HCT116 (cell line): ENCODE results near the gene SORCS2. TPM values are rescaled to one million over a fixed set of nuclear protein-coding genes. Genes with fewer than 3 reads are reported as not detected.

ENCODE experiments used
- ATAC-seq: fragments of 200-7000 bp; cut with Tn5 transposase; 2 replicates; pipeline ENCODE4 v1.9.1; 2020; ENCODE audit warnings: mild to moderate bottlenecking, moderate library complexity
- BruUV-seq: library from RNA; stranded (reverse); fragments of 400-500 nt; replicated peaks from 2 replicates; lab custom pipeline; 2021; lab: Mats Ljungman, UMichigan
- CTCF ChIA-PET: fragments of 300-600 bp; sonication (Branson Sonifier 250); formaldehyde crosslinking; loops from one replicate; lab custom pipeline; 2021; ENCODE audit warnings: antibody characterized with exemption; lab: Charles Lee
- POLR2A ChIA-PET: fragments of 300-600, 350-600 bp; sonication (Branson Sonifier 250); formaldehyde crosslinking; loops from one replicate; lab custom pipeline; 2021; ENCODE audit warnings: antibody characterized with exemption; lab: Charles Lee
- RAD21 ChIA-PET, 2 experiments: fragments of 300-600 bp; sonication (Branson Sonifier 250); formaldehyde crosslinking; loops; one replicate each; lab custom pipeline; 2023; ENCODE audit warnings: low total read pairs in 2 of 2; ENCODE audit not compliant: uncharacterized antibody in 2 of 2, unreplicated experiment in 2 of 2, low non-redundant PET in 1 of 2; lab: Charles Lee
- DNase-seq: peaks from one replicate; pipeline ENCODE4 v3.0.0-alpha.2; 2010; ENCODE audit warnings: low read depth, low spot score
- H2AFZ ChIP-seq: fragments of 200-600 bp; shearing (Covaris generic), sonication (generic); 2 replicates; pipeline ENCODE4 v1.6.1; 2017; ENCODE audit warnings: low read depth, mixed run types, mixed read lengths, antibody characterized with exemption, low read length; ENCODE audit not compliant: poor library complexity, severe bottlenecking
- H3K27ac ChIP-seq: 2 replicates; pipeline ENCODE4 v1.5.1; 2012; ENCODE audit warnings: low read depth, low read length
- H3K27me3 ChIP-seq: fragments of 200-600 bp; sonication (generic); 2 replicates; pipeline ENCODE4 v1.6.1; 2016; ENCODE audit warnings: mixed run types, low read length, mixed read lengths; ENCODE audit not compliant: insufficient read depth
- H3K36me3 ChIP-seq, 2 experiments: fragments of 200-500 bp in 1 of 2; fragments of 200-600 bp in 1 of 2; sonication (Bioruptor generic) in 1 of 2; sonication (generic) in 1 of 2; 2 replicates each; pipeline versions ENCODE4 v1.5.1 to v1.6.1; 2014 to 2016; ENCODE audit warnings: low read length in 2 of 2, inconsistent platforms in 1 of 2, mixed read lengths in 1 of 2, mixed run types in 1 of 2; ENCODE audit not compliant: insufficient read depth in 2 of 2, control insufficient read depth in 1 of 2
- H3K4me1 ChIP-seq, 2 experiments: fragments of 200-600 bp in 1 of 2; sonication (generic) in 1 of 2; 2 replicates each; pipeline versions ENCODE4 v1.5.1 to v1.6.1; 2012 to 2017; ENCODE audit warnings: low read length in 2 of 2, inconsistent platforms in 1 of 2, mild to moderate bottlenecking in 1 of 2, mixed read lengths in 1 of 2, mixed run types in 1 of 2, moderate library complexity in 1 of 2; ENCODE audit not compliant: insufficient read depth in 2 of 2, control insufficient read depth in 1 of 2
- H3K4me2 ChIP-seq: fragments of 200-600 bp; sonication (generic); 2 replicates; pipeline ENCODE4 v1.6.1; 2017; ENCODE audit warnings: mixed run types, low read length, mixed read lengths
- H3K4me3 ChIP-seq, 2 experiments: fragments of 200-600 bp in 1 of 2; sonication (generic) in 1 of 2; replicated peaks in 1 of 2; 2 replicates each; pipeline ENCODE4 v1.5.1; 2011 to 2016; ENCODE audit warnings: low read length in 2 of 2, control low read depth in 1 of 2, low read depth in 1 of 2, mild to moderate bottlenecking in 1 of 2, mixed read lengths in 1 of 2, mixed run types in 1 of 2
- H3K79me2 ChIP-seq: fragments of 200-600 bp; sonication (generic); 2 replicates; pipeline ENCODE4 v1.6.1; 2017; ENCODE audit warnings: mild to moderate bottlenecking, mixed run types, low read length, moderate library complexity, mixed read lengths; ENCODE audit not compliant: insufficient read depth
- H3K9ac ChIP-seq: fragments of 200-600 bp; sonication (generic); 2 replicates; pipeline ENCODE4 v1.6.1; 2016; ENCODE audit warnings: low read length, mixed read lengths
- H3K9me2 ChIP-seq: fragments of 200-600 bp; sonication (generic), shearing (Covaris generic); 2 replicates; pipeline ENCODE4 v1.6.1; 2017; ENCODE audit warnings: mixed run types, mild to moderate bottlenecking, moderate library complexity; ENCODE audit not compliant: insufficient read depth
- H3K9me3 ChIP-seq, 2 experiments: fragments of 200-500 bp in 1 of 2; fragments of 200-600 bp in 1 of 2; sonication (Bioruptor generic) in 1 of 2; sonication (generic) in 1 of 2; 2 replicates each; pipeline ENCODE4 v1.6.1; 2014 to 2017; ENCODE audit warnings: low read length in 2 of 2, mixed read lengths in 2 of 2, inconsistent platforms in 1 of 2, low read depth in 1 of 2, mild to moderate bottlenecking in 1 of 2, mixed run types in 1 of 2, moderate library complexity in 1 of 2; ENCODE audit not compliant: control insufficient read depth in 1 of 2, insufficient read depth in 1 of 2
- H4K20me1 ChIP-seq: fragments of 200-600 bp; sonication (generic), shearing (Covaris generic); 2 replicates; pipeline ENCODE4 v1.6.1; 2017; ENCODE audit warnings: mixed run types, mild to moderate bottlenecking, moderate library complexity; ENCODE audit not compliant: insufficient read depth
- EGR1 ChIP-seq: IDR thresholded peaks from 2 replicates; pipeline ENCODE4 v1.6.1; 2012; ENCODE audit warnings: low read depth
- ELF1 ChIP-seq: IDR thresholded peaks from 2 replicates; pipeline ENCODE4 v1.6.1; 2012; ENCODE audit warnings: low read depth, borderline replicate concordance
- EZH2 ChIP-seq: fragments of 200-600 bp; sonication (generic); IDR thresholded peaks from 2 replicates; pipeline ENCODE4 v1.6.1; 2017; ENCODE audit warnings: antibody characterized with exemption, mixed run types
- EZH2phosphoT487 ChIP-seq: fragments of 200-600 bp; IDR thresholded peaks from 2 replicates; pipeline ENCODE4 v1.6.1; 2018; ENCODE audit warnings: antibody characterized with exemption, borderline replicate concordance
- FOSL1 ChIP-seq: IDR thresholded peaks from 2 replicates; pipeline ENCODE4 v1.6.1; 2012; ENCODE audit warnings: low read depth
- JUND ChIP-seq: IDR thresholded peaks from 2 replicates; pipeline ENCODE4 v1.6.1; 2012
- POLR2AphosphoS5 ChIP-seq: IDR thresholded peaks from 2 replicates; pipeline ENCODE4 v1.6.1; 2011; ENCODE audit warnings: mild to moderate bottlenecking, low read depth, low read length, moderate library complexity
- RAD21 ChIP-seq: IDR thresholded peaks from 2 replicates; pipeline ENCODE4 v1.6.1; 2012; ENCODE audit warnings: low read depth, mild to moderate bottlenecking
- SIN3A ChIP-seq: IDR thresholded peaks from 2 replicates; pipeline ENCODE4 v1.6.1; 2012; ENCODE audit warnings: low read depth
- SP1 ChIP-seq: IDR thresholded peaks from 2 replicates; pipeline ENCODE4 v1.6.1; 2012; ENCODE audit warnings: low read depth
- SRF ChIP-seq: IDR thresholded peaks from 2 replicates; pipeline ENCODE4 v1.6.1; 2012; ENCODE audit warnings: low read depth
- TCF7L2 ChIP-seq: IDR thresholded peaks from 2 replicates; pipeline ENCODE4 v1.7.0; 2011; ENCODE audit warnings: borderline replicate concordance, inconsistent platforms; ENCODE audit not compliant: insufficient read depth, insufficient read length; ENCODE audit errors: extremely low read depth
- YY1 ChIP-seq: IDR thresholded peaks from 2 replicates; pipeline ENCODE4 v1.6.1; 2011; ENCODE audit warnings: low read length, low read depth, moderate library complexity, mild to moderate bottlenecking; ENCODE audit not compliant: insufficient replicate concordance; ENCODE audit errors: extremely low read depth
- ZNF274 ChIP-seq: fragments of 200-500 bp; sonication (Bioruptor generic); IDR thresholded peaks from 2 replicates; pipeline ENCODE4 v1.6.1; 2014; ENCODE audit warnings: mild to moderate bottlenecking, low read depth, low read length, inconsistent platforms
- intact Hi-C: fragments of 100-400 bp; cut with micrococcal nuclease; formaldehyde crosslinking; loops from 2 replicates; pipeline ENCODE4 v1.10.0; 2022
- total RNA-seq: library from RNA; stranded (reverse); gene quantifications from one replicate; pipeline ENCODE4 v1.2.1, GENCODE V29; 2021; ENCODE audit not compliant: unreplicated experiment
- TF ChIP-seq, protein P1 (sequence below): IDR thresholded peaks from 2 replicates; pipeline ENCODE4 v1.6.1; 2012; ENCODE audit warnings: low read depth
- TF ChIP-seq, protein P2 (sequence below): IDR thresholded peaks from 2 replicates; pipeline ENCODE4 v1.6.1; 2012
- TF ChIP-seq, protein P3 (sequence below), 3 experiments: fragments of 200-600 bp in 1 of 3; sonication (generic) in 1 of 3; IDR thresholded peaks in 2 of 3; conservative IDR thresholded peaks in 1 of 3; 2 replicates each; pipeline ENCODE4 v1.5.1; 2012 to 2017; ENCODE audit warnings: low read depth in 2 of 3, low read length in 2 of 3, antibody characterized with exemption in 1 of 3, borderline replicate concordance in 1 of 3, control low read depth in 1 of 3, mild to moderate bottlenecking in 1 of 3, mixed read lengths in 1 of 3, mixed run types in 1 of 3, moderate library complexity in 1 of 3; ENCODE audit not compliant: insufficient read depth in 1 of 3
- TF ChIP-seq, protein P4 (sequence below): IDR thresholded peaks from 2 replicates; pipeline ENCODE4 v1.6.1; 2012

The SORCS2 gene
- total RNA-seq, 1 experiment from 2014 or later, result 0.37 TPM

DNA sequence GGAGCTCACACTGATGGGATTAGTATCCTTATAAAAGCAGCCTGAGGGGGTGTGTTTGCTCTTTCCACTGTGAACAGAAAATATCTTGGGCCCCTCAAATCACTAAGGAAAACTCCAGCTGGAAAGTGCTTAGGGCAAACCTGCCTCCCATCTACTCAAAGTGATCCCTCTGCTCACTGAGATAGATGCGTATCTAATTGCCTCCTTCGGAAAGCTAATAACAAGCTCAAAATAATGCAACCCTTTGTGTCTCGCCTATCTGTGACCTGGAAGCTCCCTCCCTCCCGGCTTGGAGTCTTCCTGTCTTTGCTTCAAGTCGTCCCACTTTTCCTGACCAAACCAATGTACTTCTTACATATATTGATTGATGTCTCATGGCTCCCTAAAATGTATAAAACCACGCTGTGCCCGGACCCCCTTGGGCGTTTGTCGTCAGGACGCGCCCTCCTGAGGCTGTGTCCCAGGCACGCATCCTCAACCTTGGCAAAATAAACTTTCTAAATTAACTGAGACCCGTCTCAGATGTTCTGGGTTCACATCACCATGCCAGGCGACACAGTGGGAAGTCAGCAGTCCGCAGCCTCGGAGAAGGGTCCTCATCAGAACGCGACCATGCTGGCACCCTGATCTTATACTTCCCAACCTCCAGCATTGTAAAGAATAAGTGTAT lies 34.1 kb upstream of the SORCS2 start:
- CTCF ChIA-PET, result no interaction called here
- peaks cover 3% of the 10 kb centered on the region; the same call in 1 of the 2 replicates for H3K27me3 ChIP-seq
- intact Hi-C loops, result no loop called here
- no peaks in the 10 kb centered on the region for H3K9me2 ChIP-seq
- no peak overlapping the region for H3K4me3 ChIP-seq
- ATAC-seq, result no peak
- BruUV-seq, result no TSS peak
- H3K79me2 ChIP-seq, result no peaks in the 10 kb centered on the region
- H3K36me3 ChIP-seq, result no peaks in the 10 kb centered on the region
- no peaks in the 10 kb centered on the region for H3K9me3 ChIP-seq
- H3K9ac ChIP-seq, result no peak overlapping the region
- POLR2A ChIA-PET, result no interaction called here
- DNase-seq, result no peak
- no peaks in the 10 kb centered on the region for H4K20me1 ChIP-seq
- H3K4me2 ChIP-seq, result no peak overlapping the region
- RAD21 ChIA-PET, result no interaction called here
- no peak overlapping the region for H3K27ac ChIP-seq
- H3K4me1 ChIP-seq, result no peaks in the 10 kb centered on the region
- H2AFZ ChIP-seq, result no peak overlapping the region
- TF ChIP-seq SP1 (no peak), EZH2 (no peak), SRF (no peak), EZH2phosphoT487 (no peak), RAD21 (no peak), ELF1 (no peak), EGR1 (no peak), SIN3A (no peak), YY1 (no peak), JUND (no peak), ZNF274 (no peak), FOSL1 (no peak), TCF7L2 (no peak), POLR2AphosphoS5 (no peak)
- TF ChIP-seq, protein P1, sequence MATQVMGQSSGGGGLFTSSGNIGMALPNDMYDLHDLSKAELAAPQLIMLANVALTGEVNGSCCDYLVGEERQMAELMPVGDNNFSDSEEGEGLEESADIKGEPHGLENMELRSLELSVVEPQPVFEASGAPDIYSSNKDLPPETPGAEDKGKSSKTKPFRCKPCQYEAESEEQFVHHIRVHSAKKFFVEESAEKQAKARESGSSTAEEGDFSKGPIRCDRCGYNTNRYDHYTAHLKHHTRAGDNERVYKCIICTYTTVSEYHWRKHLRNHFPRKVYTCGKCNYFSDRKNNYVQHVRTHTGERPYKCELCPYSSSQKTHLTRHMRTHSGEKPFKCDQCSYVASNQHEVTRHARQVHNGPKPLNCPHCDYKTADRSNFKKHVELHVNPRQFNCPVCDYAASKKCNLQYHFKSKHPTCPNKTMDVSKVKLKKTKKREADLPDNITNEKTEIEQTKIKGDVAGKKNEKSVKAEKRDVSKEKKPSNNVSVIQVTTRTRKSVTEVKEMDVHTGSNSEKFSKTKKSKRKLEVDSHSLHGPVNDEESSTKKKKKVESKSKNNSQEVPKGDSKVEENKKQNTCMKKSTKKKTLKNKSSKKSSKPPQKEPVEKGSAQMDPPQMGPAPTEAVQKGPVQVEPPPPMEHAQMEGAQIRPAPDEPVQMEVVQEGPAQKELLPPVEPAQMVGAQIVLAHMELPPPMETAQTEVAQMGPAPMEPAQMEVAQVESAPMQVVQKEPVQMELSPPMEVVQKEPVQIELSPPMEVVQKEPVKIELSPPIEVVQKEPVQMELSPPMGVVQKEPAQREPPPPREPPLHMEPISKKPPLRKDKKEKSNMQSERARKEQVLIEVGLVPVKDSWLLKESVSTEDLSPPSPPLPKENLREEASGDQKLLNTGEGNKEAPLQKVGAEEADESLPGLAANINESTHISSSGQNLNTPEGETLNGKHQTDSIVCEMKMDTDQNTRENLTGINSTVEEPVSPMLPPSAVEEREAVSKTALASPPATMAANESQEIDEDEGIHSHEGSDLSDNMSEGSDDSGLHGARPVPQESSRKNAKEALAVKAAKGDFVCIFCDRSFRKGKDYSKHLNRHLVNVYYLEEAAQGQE, result no peak
- TF ChIP-seq, protein P2, sequence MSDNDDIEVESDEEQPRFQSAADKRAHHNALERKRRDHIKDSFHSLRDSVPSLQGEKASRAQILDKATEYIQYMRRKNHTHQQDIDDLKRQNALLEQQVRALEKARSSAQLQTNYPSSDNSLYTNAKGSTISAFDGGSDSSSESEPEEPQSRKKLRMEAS, result no peak
- TF ChIP-seq, protein P3, sequence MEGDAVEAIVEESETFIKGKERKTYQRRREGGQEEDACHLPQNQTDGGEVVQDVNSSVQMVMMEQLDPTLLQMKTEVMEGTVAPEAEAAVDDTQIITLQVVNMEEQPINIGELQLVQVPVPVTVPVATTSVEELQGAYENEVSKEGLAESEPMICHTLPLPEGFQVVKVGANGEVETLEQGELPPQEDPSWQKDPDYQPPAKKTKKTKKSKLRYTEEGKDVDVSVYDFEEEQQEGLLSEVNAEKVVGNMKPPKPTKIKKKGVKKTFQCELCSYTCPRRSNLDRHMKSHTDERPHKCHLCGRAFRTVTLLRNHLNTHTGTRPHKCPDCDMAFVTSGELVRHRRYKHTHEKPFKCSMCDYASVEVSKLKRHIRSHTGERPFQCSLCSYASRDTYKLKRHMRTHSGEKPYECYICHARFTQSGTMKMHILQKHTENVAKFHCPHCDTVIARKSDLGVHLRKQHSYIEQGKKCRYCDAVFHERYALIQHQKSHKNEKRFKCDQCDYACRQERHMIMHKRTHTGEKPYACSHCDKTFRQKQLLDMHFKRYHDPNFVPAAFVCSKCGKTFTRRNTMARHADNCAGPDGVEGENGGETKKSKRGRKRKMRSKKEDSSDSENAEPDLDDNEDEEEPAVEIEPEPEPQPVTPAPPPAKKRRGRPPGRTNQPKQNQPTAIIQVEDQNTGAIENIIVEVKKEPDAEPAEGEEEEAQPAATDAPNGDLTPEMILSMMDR (IDR thresholded peaks at IDR 0.05 in 2 of 3, conservative IDR thresholded peaks at IDR 0.05 in 1 of 3; ENCODE audit: borderline replicate concordance in 1 of 3, insufficient read depth in 1 of 3, low read depth in 2 of 3, low read length in 2 of 3), result no peak
- TF ChIP-seq, protein P4, sequence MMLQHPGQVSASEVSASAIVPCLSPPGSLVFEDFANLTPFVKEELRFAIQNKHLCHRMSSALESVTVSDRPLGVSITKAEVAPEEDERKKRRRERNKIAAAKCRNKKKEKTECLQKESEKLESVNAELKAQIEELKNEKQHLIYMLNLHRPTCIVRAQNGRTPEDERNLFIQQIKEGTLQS, result no peak
